Thyroid gland (tissue), 4 donors: ENCODE results near the gene CCM2. TPM values are rescaled to one million over a fixed set of nuclear protein-coding genes. Genes with fewer than 3 reads are reported as not detected.

Experiments used
- DNase-seq, 2 donors: peaks; one replicate each; pipeline ENCODE4 v3.0.0-alpha.2; 2019
- H3K27ac ChIP-seq, 3 donors: fragments of 200-600 bp; sonication (generic); 1 replicate in 2 of 3; 2 replicates in 1 of 3; pipeline ENCODE4 v1.5.1; 2016 to 2019; ENCODE audit warnings: mild to moderate bottlenecking in 1 of 3, moderate library complexity in 1 of 3
- H3K27me3 ChIP-seq: fragments of 200-600 bp; sonication (generic); one replicate; pipeline ENCODE4 v1.5.1; 2019
- H3K36me3 ChIP-seq, 2 donors: fragments of 200-600 bp; sonication (generic); one replicate each; pipeline ENCODE4 v1.5.1; 2016 to 2019
- H3K4me1 ChIP-seq, 2 donors: fragments of 200-600 bp; sonication (generic); one replicate each; pipeline ENCODE4 v1.5.1; 2017 to 2019
- H3K4me3 ChIP-seq, 3 donors: fragments of 200-600 bp; sonication (generic); replicated peaks in 1 of 3; 1 replicate in 2 of 3; 2 replicates in 1 of 3; pipeline ENCODE4 v1.5.1; 2016; ENCODE audit warnings: mild to moderate bottlenecking in 1 of 3
- H3K9me3 ChIP-seq: fragments of 200-600 bp; sonication (generic); one replicate; pipeline ENCODE4 v1.5.1; 2017
- CTCF ChIP-seq, 6 experiments: fragments of 200-600 bp in 3 of 6; fragments of 450-650 bp in 3 of 6; sonication (generic) in 3 of 6; IDR thresholded peaks; one replicate each; pipeline ENCODE4 v1.5.1; 2016 to 2019; ENCODE audit warnings: antibody characterized with exemption in 6 of 6, mild to moderate bottlenecking in 2 of 6, inconsistent platforms in 1 of 6, moderate library complexity in 1 of 6
- POLR2A ChIP-seq, 2 donors: fragments of 450-650 bp; IDR thresholded peaks; one replicate each; pipeline ENCODE4 v1.6.1; 2017; ENCODE audit warnings: antibody characterized with exemption in 2 of 2, mild to moderate bottlenecking in 2 of 2, moderate library complexity in 1 of 2
- WGBS, 2 donors: methylation state at CpG; one replicate each; pipeline ENCODE4 v1.1.5; 2017; 5-methylcytosine and 5-hydroxymethylcytosine counted together
- intact Hi-C: fragments of 100-400 bp; cut with DNase I; formaldehyde crosslinking; loops from one replicate; pipeline ENCODE4 v1.15.1; 2023
- total RNA-seq, 4 donors: library from RNA; depleted of rRNA; stranded (reverse); fragments of >200 nt; gene quantifications; one replicate each; pipeline ENCODE4 v1.2.3, GENCODE V29; 2016

CCM2 gene
- total RNA-seq, 4 donors from 2014 or later, result 19.4 to 29.2 (median 24.3) TPM

- no peaks in the 10 kb centered on the region for H3K9me3 ChIP-seq
- H3K4me1 ChIP-seq, result no peaks in the 10 kb centered on the region
- DNase-seq, result no peak
- TF ChIP-seq CTCF (IDR thresholded peaks at IDR 0.05) (no peak), POLR2A (IDR thresholded peaks at IDR 0.05) (no peak)
- no peak overlapping the region for H3K27ac ChIP-seq
- no peak overlapping the region for H3K4me3 ChIP-seq
- peaks cover 16 to 19% of the 10 kb centered on the region in 2 donors for H3K36me3 ChIP-seq
- intact Hi-C loops, result no loop called here
- no peaks in the 10 kb centered on the region for H3K27me3 ChIP-seq
- 90 to 91% methylated on average over 11 to 17 of the region's 17 CpGs for WGBS, 2 donors
These were observed 80.4 kb downstream of the CCM2 start for GRCh38 chr7:45080265-45080957.

- no peaks in the 10 kb centered on the region for H3K4me1 ChIP-seq
- whole genome bisulfite sequencing, 2 donors, result 87 to 93% methylated on average over 11 to 13 of the region's 14 CpGs
These were observed 81.1 kb downstream of the CCM2 start for GRCh38 chr7:45080958-45081669.

GRCh38 chr7:45081670-45081974 lies 81.6 kb downstream of the CCM2 start:
- Histone ChIP-seq H3K9me3 (no peaks in the 10 kb centered on the region), H3K4me1 (no peaks in the 10 kb centered on the region), H3K36me3 (peaks cover 4 to 7% of the 10 kb centered on the region in 2 donors), H3K4me3 (no peak overlapping the region), H3K27me3 (no peaks in the 10 kb centered on the region), H3K27ac (no peak overlapping the region)
- TF ChIP-seq POLR2A (IDR thresholded peaks at IDR 0.05) (no peak), CTCF (IDR thresholded peaks at IDR 0.05) (no peak)
- intact Hi-C loops, result no loop called here
- 80 to 90% methylated on average over 1 to 9 of the region's 9 CpGs for WGBS, 2 donors
- no peak for DNase-seq

More at GRCh38 chr7:45080958-45081669, 81.1 kb downstream of the CCM2 start:
- Histone ChIP-seq H3K9me3 (no peaks in the 10 kb centered on the region), H3K36me3 (peaks cover 9 to 12% of the 10 kb centered on the region in 2 donors), H3K27me3 (no peaks in the 10 kb centered on the region), H3K27ac (no peak overlapping the region), H3K4me3 (no peak overlapping the region)
- intact Hi-C loops, result no loop called here
- TF ChIP-seq POLR2A (IDR thresholded peaks at IDR 0.05), result no peak
- TF ChIP-seq CTCF (IDR thresholded peaks at IDR 0.05), result no peak
- DNase-seq, result no peak

DNA sequence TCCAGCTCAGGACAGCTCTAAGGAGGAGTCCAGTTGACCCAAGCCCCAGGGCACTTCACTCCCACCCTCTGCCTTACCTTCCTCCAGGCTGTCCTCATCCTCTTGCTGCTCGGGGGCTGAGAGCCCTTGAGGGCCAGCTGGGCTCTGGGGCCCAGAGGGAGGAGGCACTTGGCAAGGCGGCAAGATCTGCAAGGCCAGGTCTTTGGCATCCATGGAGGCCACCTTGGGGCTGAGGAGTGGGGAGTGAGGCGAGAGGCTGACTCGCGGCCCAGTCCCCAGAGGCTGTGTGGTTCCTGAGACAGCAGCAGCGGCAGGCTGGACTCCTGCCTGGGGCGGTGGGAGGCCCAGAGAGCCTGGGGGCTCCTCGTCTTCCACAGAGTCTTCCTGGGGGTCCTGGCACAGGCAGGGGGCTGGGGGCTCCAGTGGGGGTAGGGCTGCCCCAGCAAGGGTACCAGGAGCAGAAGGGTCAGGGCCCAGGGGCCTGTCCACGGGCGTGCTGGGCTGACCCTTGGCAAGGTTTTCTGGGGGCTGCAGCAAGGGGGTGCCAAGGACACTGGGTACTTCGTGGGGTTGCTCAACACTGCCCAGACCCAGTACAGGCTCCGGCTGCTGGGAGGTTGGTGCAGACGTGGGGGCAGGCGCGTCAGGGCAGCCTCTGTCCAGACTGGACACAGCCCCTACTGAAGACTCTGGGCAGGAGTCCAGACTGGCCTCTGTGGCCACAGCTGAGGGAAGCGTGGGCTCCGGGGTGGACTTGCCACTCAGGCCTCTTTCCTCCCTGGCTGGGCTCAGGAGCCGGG lies 82.2 kb downstream of the CCM2 start:
- TF ChIP-seq CTCF (IDR thresholded peaks at IDR 0.05) (no peak), POLR2A (IDR thresholded peaks at IDR 0.05) (no peak)
- 82% methylated on average over 12 of the region's 18 CpGs; no CpG with 5 or more reads in 1 of the 2 donors for WGBS, 2 donors
- DNase-seq, result no peak
- Histone ChIP-seq H3K4me3 (no peak overlapping the region), H3K27ac (no peak overlapping the region), H3K36me3 (peaks cover 0 to 2% of the 10 kb centered on the region in 2 donors), H3K4me1 (no peaks in the 10 kb centered on the region), H3K9me3 (no peaks in the 10 kb centered on the region), H3K27me3 (no peaks in the 10 kb centered on the region)
- intact Hi-C loops, result no loop called here
